Osteocyte (in vitro differentiated cells): ENCODE measurements around the gene CHMP5. TPM values are rescaled to one million over a fixed set of nuclear protein-coding genes. Genes with fewer than 3 reads are reported as not detected.

Experiments used
- DNase-seq: peaks from one replicate; pipeline ENCODE4 v3.0.0; 2021; ENCODE audit warnings: mixed read lengths; ENCODE audit not compliant: unreplicated experiment; ENCODE audit errors: extremely low spot score
- H3K27ac Mint-ChIP-seq: one replicate; pipeline ENCODE4 v1.8.0; 2021; ENCODE audit warnings: mild to moderate bottlenecking, mixed read lengths; ENCODE audit not compliant: unreplicated experiment
- H3K27me3 Mint-ChIP-seq: one replicate; pipeline ENCODE4 v1.8.0; 2021; ENCODE audit warnings: mixed read lengths; ENCODE audit not compliant: unreplicated experiment
- H3K36me3 Mint-ChIP-seq: one replicate; pipeline ENCODE4 v1.8.0; 2021; ENCODE audit warnings: mixed read lengths; ENCODE audit not compliant: unreplicated experiment
- H3K4me1 Mint-ChIP-seq: one replicate; pipeline ENCODE4 v1.8.0; 2021; ENCODE audit warnings: mixed read lengths; ENCODE audit not compliant: unreplicated experiment
- H3K4me3 Mint-ChIP-seq: one replicate; pipeline ENCODE4 v1.8.0; 2021; ENCODE audit warnings: mild to moderate bottlenecking, moderate library complexity, mixed read lengths; ENCODE audit not compliant: unreplicated experiment
- H3K9me3 Mint-ChIP-seq: one replicate; pipeline ENCODE4 v1.8.0; 2021; ENCODE audit warnings: mixed read lengths; ENCODE audit not compliant: unreplicated experiment
- total RNA-seq: library from RNA; stranded (reverse); gene quantifications from 2 replicates; pipeline ENCODE4 v1.2.1, GENCODE V29; 2021
- TF ChIP-seq, protein P1 (sequence below): fragments of 200-600 bp; sonication (generic); IDR thresholded peaks from 2 replicates; pipeline ENCODE4 v1.5.0; 2021; ENCODE audit warnings: antibody characterized with exemption, mild to moderate bottlenecking, moderate library complexity

The CHMP5 gene
- total RNA-seq, 1 donor from 2014 or later, result 63.7 TPM

DNA sequence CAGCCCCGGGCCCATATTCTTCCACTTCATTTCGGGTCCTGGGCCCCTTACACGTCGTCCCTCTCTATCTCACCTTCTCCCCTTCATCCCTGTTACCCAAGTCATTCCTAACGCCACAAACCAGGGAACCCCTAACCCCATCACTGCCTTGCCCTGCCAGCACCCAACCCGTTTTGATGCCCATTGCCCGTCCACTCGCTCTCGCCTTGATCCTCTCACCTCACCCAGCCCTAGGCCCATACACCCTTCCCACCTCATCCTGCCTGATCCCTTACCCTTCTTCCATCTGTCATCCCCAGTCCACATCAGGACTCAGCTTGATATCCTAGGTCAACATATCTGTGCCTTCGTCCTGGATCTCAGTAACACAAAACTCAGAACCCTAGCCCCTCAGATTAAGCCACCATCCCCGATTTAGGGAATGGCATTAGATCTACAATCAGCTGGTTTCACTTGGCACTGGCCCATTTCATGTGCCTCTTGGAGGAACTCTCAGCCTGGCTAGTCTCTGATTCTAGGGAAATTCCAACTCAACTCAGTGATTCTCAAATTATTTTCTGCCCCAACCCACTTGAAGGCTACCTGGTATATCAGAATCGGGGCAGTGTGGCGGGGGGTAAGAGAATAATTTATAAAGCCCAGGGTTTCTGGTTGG, 489 bp downstream of the CHMP5 start:
- Mint-ChIP-seq H3K4me1 (peaks cover 26% of the 10 kb centered on the region), H3K27ac (peak overlapping the region; percentile 90), H3K27me3 (no peaks in the 10 kb centered on the region), H3K36me3 (peaks cover 30% of the 10 kb centered on the region), H3K4me3 (peak overlapping the region; percentile 83), H3K9me3 (no peaks in the 10 kb centered on the region)
- TF ChIP-seq, protein P1, sequence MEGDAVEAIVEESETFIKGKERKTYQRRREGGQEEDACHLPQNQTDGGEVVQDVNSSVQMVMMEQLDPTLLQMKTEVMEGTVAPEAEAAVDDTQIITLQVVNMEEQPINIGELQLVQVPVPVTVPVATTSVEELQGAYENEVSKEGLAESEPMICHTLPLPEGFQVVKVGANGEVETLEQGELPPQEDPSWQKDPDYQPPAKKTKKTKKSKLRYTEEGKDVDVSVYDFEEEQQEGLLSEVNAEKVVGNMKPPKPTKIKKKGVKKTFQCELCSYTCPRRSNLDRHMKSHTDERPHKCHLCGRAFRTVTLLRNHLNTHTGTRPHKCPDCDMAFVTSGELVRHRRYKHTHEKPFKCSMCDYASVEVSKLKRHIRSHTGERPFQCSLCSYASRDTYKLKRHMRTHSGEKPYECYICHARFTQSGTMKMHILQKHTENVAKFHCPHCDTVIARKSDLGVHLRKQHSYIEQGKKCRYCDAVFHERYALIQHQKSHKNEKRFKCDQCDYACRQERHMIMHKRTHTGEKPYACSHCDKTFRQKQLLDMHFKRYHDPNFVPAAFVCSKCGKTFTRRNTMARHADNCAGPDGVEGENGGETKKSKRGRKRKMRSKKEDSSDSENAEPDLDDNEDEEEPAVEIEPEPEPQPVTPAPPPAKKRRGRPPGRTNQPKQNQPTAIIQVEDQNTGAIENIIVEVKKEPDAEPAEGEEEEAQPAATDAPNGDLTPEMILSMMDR, result no peak
- DNase-seq, result no peak

GRCh38 chr9:33267151-33267767, 2.4 kb downstream of the CHMP5 start:
- H3K9me3 Mint-ChIP-seq, result no peaks in the 10 kb centered on the region
- no peak overlapping the region for H3K4me3 Mint-ChIP-seq
- H3K27ac Mint-ChIP-seq, result no peak overlapping the region
- H3K4me1 Mint-ChIP-seq, result peaks cover 26% of the 10 kb centered on the region
- peaks cover 29% of the 10 kb centered on the region for H3K36me3 Mint-ChIP-seq
- no peaks in the 10 kb centered on the region for H3K27me3 Mint-ChIP-seq
- TF ChIP-seq, protein P1, result no peak
- DNase-seq, result no peak

DNA sequence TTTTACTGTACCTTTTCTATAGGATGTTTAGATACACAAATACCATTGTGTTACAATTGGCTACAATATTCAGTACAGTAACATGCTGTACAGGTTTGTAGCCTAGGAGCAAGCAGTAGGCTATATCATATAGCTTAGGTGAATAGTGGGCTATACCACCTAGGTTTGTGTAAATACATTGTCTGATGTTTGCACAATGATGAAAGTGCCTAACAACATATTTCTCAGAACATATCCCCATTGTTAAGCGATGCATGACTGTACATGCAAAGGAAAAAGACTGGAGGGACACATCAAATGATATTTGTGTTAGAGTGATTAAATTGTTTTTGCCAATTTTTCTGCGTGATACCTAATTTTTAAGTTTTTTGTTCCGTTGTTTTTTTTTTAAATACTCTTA, 5.3 kb downstream of the CHMP5 start:
- Mint-ChIP-seq H3K27ac (no peak overlapping the region), H3K4me3 (no peak overlapping the region)

GRCh38 chr9:33272061-33272460, 7.2 kb downstream of the CHMP5 start:
- Mint-ChIP-seq H3K4me1 (no peaks in the 10 kb centered on the region), H3K27ac (no peak overlapping the region), H3K27me3 (no peaks in the 10 kb centered on the region), H3K9me3 (no peaks in the 10 kb centered on the region), H3K36me3 (peaks cover 48% of the 10 kb centered on the region), H3K4me3 (no peak overlapping the region)
- TF ChIP-seq, protein P1, result no peak
- peak; percentile 13 for DNase-seq

More for the DNA sequence above, 5.3 kb downstream of the CHMP5 start:
- TF ChIP-seq, protein P1, result no peak
- H3K27me3 Mint-ChIP-seq, result no peaks in the 10 kb centered on the region
- H3K36me3 Mint-ChIP-seq, result peaks cover 41% of the 10 kb centered on the region
- DNase-seq, result no peak
- H3K4me1 Mint-ChIP-seq, result peaks cover 13% of the 10 kb centered on the region
- no peaks in the 10 kb centered on the region for H3K9me3 Mint-ChIP-seq

GRCh38 chr9:33273266-33273971, 8.6 kb downstream of the CHMP5 start:
- DNase-seq, result no peak
- H3K9me3 Mint-ChIP-seq, result no peaks in the 10 kb centered on the region
- H3K36me3 Mint-ChIP-seq, result peaks cover 53% of the 10 kb centered on the region
- H3K4me3 Mint-ChIP-seq, result no peak overlapping the region
- TF ChIP-seq, protein P1, result no peak
- no peaks in the 10 kb centered on the region for H3K4me1 Mint-ChIP-seq
- no peak overlapping the region for H3K27ac Mint-ChIP-seq
- no peaks in the 10 kb centered on the region for H3K27me3 Mint-ChIP-seq
